Glomerular endothelial cell (primary cell): ENCODE measurements around the gene HES3. TPM values are rescaled to one million over a fixed set of nuclear protein-coding genes. Genes with fewer than 3 reads are reported as not detected.

ENCODE experiments used
- total RNA-seq: library from RNA; depleted of rRNA; stranded (reverse); fragments of >200 nt; gene quantifications from 2 replicates; pipeline ENCODE4 v1.2.3, GENCODE V29; 2015

The HES3 gene
- total RNA-seq, 1 donor from 2014 or later = not detected

Other genes with a start within 250 kb of the HES3 start
- gene KCNAB2, start 198.3 kb upstream of the HES3 start, total RNA-seq = 3.9 and 4.8 TPM in 2 replicates
- gene CHD5, start 63.9 kb upstream of the HES3 start, total RNA-seq = under 0.01 TPM in 1 of 2 replicates, not detected in the other
- gene RPL22, start 44.6 kb upstream of the HES3 start, total RNA-seq = 133 and 186 TPM in 2 replicates
- 22.5 and 31.0 TPM in 2 replicates for gene RNF207, start 38.1 kb upstream of the HES3 start, total RNA-seq
- gene ICMT, start 8.2 kb upstream of the HES3 start, total RNA-seq = 66.0 and 68.4 TPM in 2 replicates
- 4.3 and 4.7 TPM in 2 replicates for gene GPR153, start 16.9 kb downstream of the HES3 start, total RNA-seq
- 84.0 and 102 TPM in 2 replicates for gene ACOT7, start 149.6 kb downstream of the HES3 start, total RNA-seq
- 16.1 and 41.8 TPM in 2 replicates for gene HES2, start 175.7 kb downstream of the HES3 start, total RNA-seq
- 0.15 and 1.1 TPM in 2 replicates for gene ESPN, start 180.6 kb downstream of the HES3 start, total RNA-seq
- gene TNFRSF25, start 222.0 kb downstream of the HES3 start, total RNA-seq = 34.5 and 57.9 TPM in 2 replicates
- gene PLEKHG5, start 247.5 kb downstream of the HES3 start, total RNA-seq = 44.9 and 63.7 TPM in 2 replicates